H1 (cell line): Measurements from ENCODE around the gene TNF. TPM values are rescaled to one million over a fixed set of nuclear protein-coding genes. Genes with fewer than 3 reads are reported as not detected.

Experiments used
- CTCF ChIA-PET: fragments of 300-600 bp; sonication (Branson Sonifier 250); formaldehyde crosslinking; loops from one replicate; lab custom pipeline; 2021; ENCODE audit not compliant: partially characterized antibody; lab: Charles Lee
- POLR2A ChIA-PET: fragments of 300-600 bp; sonication (Branson Sonifier 250); formaldehyde crosslinking; loops from one replicate; lab custom pipeline; 2021; ENCODE audit warnings: inconsistent platforms; ENCODE audit not compliant: partially characterized antibody; lab: Charles Lee
- DNase-seq, 2 experiments: peaks; one replicate each; pipeline versions ENCODE4 v3.0.0 to v3.0.0-alpha.2; 2010 to 2022; ENCODE audit warnings: low spot score in 2 of 2, low read depth in 1 of 2, mixed read lengths in 1 of 2
- FAIRE-seq: peaks from 2 replicates; lab custom pipeline; 2011; peaks lifted over from hg19 to GRCh38; lab: Jason Lieb, UNC
- H2AFZ ChIP-seq: 2 replicates; pipeline ENCODE4 v1.8.1; 2012; ENCODE audit warnings: low read length, inconsistent platforms
- H2AK5ac ChIP-seq: 2 replicates; pipeline ENCODE4 v1.6.1; 2013; ENCODE audit warnings: low read depth, low read length
- H2BK120ac ChIP-seq: replicated peaks from 2 replicates; pipeline ENCODE3; 2013; ENCODE audit warnings: low read depth, low read length, inconsistent platforms
- H2BK12ac ChIP-seq: 2 replicates; pipeline ENCODE4 v1.6.1; 2013; ENCODE audit warnings: low read depth, low read length
- H2BK15ac ChIP-seq: 2 replicates; pipeline ENCODE4 v1.6.1; 2013; ENCODE audit warnings: low read length
- H2BK20ac ChIP-seq: 2 replicates; pipeline ENCODE4 v1.6.1; 2013; ENCODE audit warnings: low read length
- H2BK5ac ChIP-seq: 2 replicates; pipeline ENCODE4 v1.6.1; 2013; ENCODE audit warnings: low read depth, low read length
- H3K14ac ChIP-seq: 2 replicates; pipeline ENCODE4 v1.6.1; 2013; ENCODE audit warnings: inconsistent platforms; ENCODE audit not compliant: insufficient read length
- H3K18ac ChIP-seq: 2 replicates; pipeline ENCODE4 v1.6.1; 2013; ENCODE audit warnings: low read length; ENCODE audit errors: extremely low read depth
- H3K23ac ChIP-seq: 2 replicates; pipeline ENCODE4 v1.6.1; 2013; ENCODE audit warnings: inconsistent platforms; ENCODE audit not compliant: insufficient read length
- H3K23me2 ChIP-seq: 2 replicates; pipeline ENCODE4 v1.6.1; 2013; ENCODE audit warnings: low read depth, low read length
- H3K27ac ChIP-seq: 2 replicates; pipeline ENCODE4 v1.6.1; 2011; ENCODE audit warnings: low read depth, low read length, inconsistent platforms
- H3K27me3 ChIP-seq, 4 experiments: replicated peaks in 1 of 4; 1 replicate in 1 of 4; 2 replicates in 3 of 4; pipeline versions ENCODE4 v1.6.1 to v1.8.1; 2011 to 2013; ENCODE audit warnings: low read length in 3 of 4, mild to moderate bottlenecking in 3 of 4, inconsistent platforms in 2 of 4, mixed read lengths in 2 of 4, moderate library complexity in 1 of 4; ENCODE audit not compliant: control insufficient read depth in 3 of 4, insufficient read depth in 3 of 4; ENCODE audit errors: extremely low read depth in 1 of 4
- H3K36me3 ChIP-seq, 4 experiments: 2 replicates each; pipeline versions ENCODE4 v1.6.1 to v1.8.1; 2011 to 2013; ENCODE audit warnings: mild to moderate bottlenecking in 4 of 4, low read length in 3 of 4, moderate library complexity in 2 of 4, control low read depth in 1 of 4, inconsistent platforms in 1 of 4; ENCODE audit not compliant: insufficient read depth in 4 of 4, control insufficient read depth in 2 of 4
- H3K4ac ChIP-seq: replicated peaks from 2 replicates; pipeline ENCODE3; 2013; ENCODE audit warnings: low read length, low read depth, mixed read lengths, inconsistent platforms; ENCODE audit not compliant: insufficient read length
- H3K4me1 ChIP-seq, 4 experiments: replicated peaks in 1 of 4; 1 replicate in 1 of 4; 2 replicates in 3 of 4; pipeline versions ENCODE4 v1.6.1 to v1.8.1; 2011 to 2013; ENCODE audit warnings: low read length in 3 of 4, inconsistent platforms in 2 of 4, mixed read lengths in 1 of 4; ENCODE audit not compliant: insufficient read depth in 4 of 4, control insufficient read depth in 3 of 4
- H3K4me2 ChIP-seq, 2 experiments: 2 replicates each; pipeline versions ENCODE4 v1.6.1 to v1.8.1; 2011 to 2013; ENCODE audit warnings: low read depth in 2 of 2, low read length in 2 of 2, control low read depth in 1 of 2, inconsistent platforms in 1 of 2, mild to moderate bottlenecking in 1 of 2; ENCODE audit not compliant: insufficient read depth in 1 of 2
- H3K4me3 ChIP-seq, 4 experiments: fragments of 200-600, 300-600 bp in 1 of 4; sonication (generic), shearing (Covaris generic), sonication (Bioruptor Twin) in 1 of 4; 2 replicates each; pipeline versions ENCODE4 v1.5.1 to v1.8.1; 2011 to 2016; ENCODE audit warnings: low read length in 4 of 4, low read depth in 3 of 4, control low read depth in 2 of 4, inconsistent platforms in 2 of 4, mild to moderate bottlenecking in 2 of 4, mixed read lengths in 1 of 4, moderate library complexity in 1 of 4; ENCODE audit not compliant: insufficient read depth in 2 of 4; ENCODE audit errors: extremely low read depth in 1 of 4
- H3K56ac ChIP-seq: replicated peaks from 2 replicates; pipeline ENCODE3; 2013; ENCODE audit warnings: low read depth, mild to moderate bottlenecking, mixed read lengths, low read length, inconsistent platforms; ENCODE audit not compliant: insufficient read length
- H3K79me1 ChIP-seq: 2 replicates; pipeline ENCODE4 v1.6.1; 2013; ENCODE audit warnings: low read depth, low read length, control low read depth
- H3K79me2 ChIP-seq, 2 experiments: 2 replicates each; pipeline versions ENCODE4 v1.6.1 to v1.8.1; 2012 to 2013; ENCODE audit warnings: low read length in 2 of 2, mild to moderate bottlenecking in 2 of 2, inconsistent platforms in 1 of 2; ENCODE audit not compliant: insufficient read depth in 2 of 2, control insufficient read depth in 1 of 2
- H3K9ac ChIP-seq, 4 experiments: replicated peaks in 1 of 4; 1 replicate in 1 of 4; 2 replicates in 3 of 4; pipeline versions ENCODE4 v1.6.1 to v1.8.1; 2011 to 2013; ENCODE audit warnings: low read depth in 3 of 4, low read length in 3 of 4, control low read depth in 2 of 4, mild to moderate bottlenecking in 2 of 4, moderate library complexity in 2 of 4, inconsistent platforms in 1 of 4; ENCODE audit errors: extremely low read depth in 1 of 4
- H3K9me3 ChIP-seq, 2 experiments: 2 replicates each; pipeline versions ENCODE4 v1.6.1 to v1.8.1; 2012 to 2013; ENCODE audit warnings: mild to moderate bottlenecking in 2 of 2, moderate library complexity in 2 of 2, control low read depth in 1 of 2, inconsistent platforms in 1 of 2, low read depth in 1 of 2, low read length in 1 of 2, mixed read lengths in 1 of 2; ENCODE audit not compliant: insufficient read depth in 2 of 2
- H4K20me1 ChIP-seq, 2 experiments: replicated peaks in 1 of 2; 2 replicates each; pipeline versions ENCODE3 to v1.8.1; 2011 to 2013; ENCODE audit warnings: inconsistent platforms in 2 of 2, low read length in 2 of 2, mild to moderate bottlenecking in 1 of 2; ENCODE audit not compliant: insufficient read depth in 2 of 2, control insufficient read depth in 1 of 2
- H4K5ac ChIP-seq: 2 replicates; pipeline ENCODE4 v1.6.1; 2013; ENCODE audit warnings: low read length, low read depth, mixed read lengths, inconsistent platforms; ENCODE audit not compliant: insufficient read length
- H4K8ac ChIP-seq: 2 replicates; pipeline ENCODE4 v1.8.0; 2013; ENCODE audit warnings: mild to moderate bottlenecking, moderate library complexity, low read length, inconsistent platforms; ENCODE audit not compliant: insufficient read depth; ENCODE audit errors: extremely low read depth
- H4K91ac ChIP-seq: replicated peaks from 2 replicates; pipeline ENCODE3; 2013; ENCODE audit warnings: low read length, mixed read lengths, inconsistent platforms; ENCODE audit not compliant: insufficient read length
- BACH1 ChIP-seq: IDR thresholded peaks from 2 replicates; pipeline ENCODE4 v1.6.1; 2012; ENCODE audit warnings: low read length, improper control_type of control experiment
- CHD2 ChIP-seq: IDR thresholded peaks from 2 replicates; pipeline ENCODE4 v1.6.1; 2012; ENCODE audit warnings: low read length, improper control_type of control experiment
- CREB1 ChIP-seq: IDR thresholded peaks from 2 replicates; pipeline ENCODE4 v1.6.1; 2012; ENCODE audit warnings: inconsistent platforms
- EP300 ChIP-seq, 2 experiments: IDR thresholded peaks; 1 replicate in 1 of 2; 2 replicates in 1 of 2; pipeline ENCODE4 v1.6.1; 2011 to 2012; ENCODE audit warnings: low read depth in 2 of 2, low read length in 2 of 2, mild to moderate bottlenecking in 2 of 2, borderline replicate concordance in 1 of 2, inconsistent platforms in 1 of 2, moderate library complexity in 1 of 2
- EZH2 ChIP-seq: fragments of 200-600 bp; sonication (generic); IDR thresholded peaks from 2 replicates; pipeline ENCODE4 v1.7.1; 2012; ENCODE audit warnings: low read depth, mild to moderate bottlenecking, moderate library complexity, low read length, inconsistent platforms; ENCODE audit not compliant: severe bottlenecking
- HDAC2 ChIP-seq, 2 experiments: fragments of 300-600 bp in 1 of 2; sonication (generic) in 1 of 2; IDR thresholded peaks; 2 replicates each; pipeline ENCODE4 v1.6.1; 2011 to 2012; ENCODE audit warnings: low read depth in 2 of 2, low read length in 2 of 2, mild to moderate bottlenecking in 2 of 2, moderate library complexity in 2 of 2, borderline replicate concordance in 1 of 2, inconsistent platforms in 1 of 2
- MAX ChIP-seq: IDR thresholded peaks from 2 replicates; pipeline ENCODE4 v1.6.1; 2012; ENCODE audit warnings: inconsistent platforms
- NANOG ChIP-seq: IDR thresholded peaks from 2 replicates; pipeline ENCODE4 v1.6.1; 2011; ENCODE audit warnings: low read length, low read depth, mild to moderate bottlenecking, inconsistent platforms; ENCODE audit not compliant: insufficient read depth, poor library complexity, severe bottlenecking
- POU5F1 ChIP-seq: IDR thresholded peaks from 2 replicates; pipeline ENCODE4 v1.6.1; 2011; ENCODE audit warnings: low read depth, mild to moderate bottlenecking, low read length, moderate library complexity
- RXRA ChIP-seq: IDR thresholded peaks from 2 replicates; pipeline ENCODE4 v1.6.1; 2011; ENCODE audit warnings: low read depth, mild to moderate bottlenecking, low read length, moderate library complexity; ENCODE audit not compliant: insufficient read depth
- TCF12 ChIP-seq: IDR thresholded peaks from 2 replicates; pipeline ENCODE4 v1.6.1; 2011; ENCODE audit warnings: low read depth, mild to moderate bottlenecking, low read length
- TEAD4 ChIP-seq: IDR thresholded peaks from 2 replicates; pipeline ENCODE4 v1.6.1; 2012; ENCODE audit warnings: low read depth, low read length, inconsistent platforms, mixed read lengths
- WGBS, 2 experiments: shearing (Covaris generic) in 1 of 2; methylation state at CpG; one replicate each; pipeline versions ENCODE4 v1.1.6 to v1.1.7; 2013 to 2015; ENCODE audit warnings: low lambda C conversion rate in 2 of 2, mixed read lengths in 2 of 2, inconsistent platforms in 1 of 2, low coverage in 1 of 2, missing lambda C conversion rate in 1 of 2; ENCODE audit not compliant: insufficient replicate concordance in 2 of 2, insufficient coverage in 1 of 2, insufficient read length in 1 of 2; ENCODE audit errors: extremely low coverage in 1 of 2, missing lambda C conversion rate in 1 of 2; 5-methylcytosine and 5-hydroxymethylcytosine counted together
- polyA plus RNA-seq, 7 experiments: library from polyadenylated mRNA; depleted of rRNA in 3 of 7; stranded (reverse) in 5 of 7; unstranded in 2 of 7; fragments of >200 nt in 5 of 7; fragments of 200-250 nt in 2 of 7; gene quantifications; 1 replicate in 5 of 7; 2 replicates in 1 of 7; 4 replicates in 1 of 7; pipeline versions ENCODE4 v1.2.1 to v1.2.3, GENCODE V29; 2011 to 2013; ENCODE audit warnings: missing spikeins in 2 of 7, mixed read lengths in 2 of 7
- total RNA-seq: library from RNA; stranded (reverse); fragmentation: NEBNext Ultra II Directional; extraction: Animal tissue kit (Norgen Biotek cat#: 25700); gene quantifications from 2 replicates; pipeline ENCODE4 v1.2.1, GENCODE V29; 2021

The TNF gene
- total and polyA plus RNA-seq, 2 of the 8 experiments (the other 6 are each of a cell fraction or from before 2014, with no cell fraction given) = not detected

GRCh38 chr6:31545291-31545690 lies 30.1 kb upstream of the TNF start:
- Histone ChIP-seq H2BK15ac (0 out of 2 replicates have a peak overlapping the region, but pooled peaks have one; percentile 66), H4K20me1 (peaks cover 2 to 4% of the 10 kb centered on the region in 2 experiments), H4K91ac (no peak overlapping the region), H3K18ac (no peak overlapping the region), H2BK20ac (no peak overlapping the region), H4K8ac (no peak overlapping the region), H3K23me2 (peaks cover 4% of the 10 kb centered on the region), H3K56ac (no peak overlapping the region), H2BK12ac (no peak overlapping the region), H4K5ac (no peak overlapping the region), H3K23ac (no peak overlapping the region), H3K4me1 (peaks cover 0 to 9% (median 5%) of the 10 kb centered on the region in 4 experiments; a peak in 5 of 7 replicates), H3K9me3 (no peaks in the 10 kb centered on the region), H2BK120ac (no peak overlapping the region), H3K79me2 (peaks cover 12 to 29% of the 10 kb centered on the region in 2 experiments), H3K9ac (no peak overlapping the region), H3K27ac (no peak overlapping the region), H3K79me1 (no peaks in the 10 kb centered on the region; the same call in 1 of the 2 replicates), H3K4me2 (peak overlapping the region in 1 of 2 experiments; percentile 32; a peak in 1 of 4 replicates), H2BK5ac (no peak overlapping the region), H3K4ac (no peak overlapping the region), H2AFZ (no peak overlapping the region), H3K27me3 (no peaks in the 10 kb centered on the region), H3K36me3 (peaks cover under 1 to 7% (median 2%) of the 10 kb centered on the region in 4 experiments; a peak in 5 of 8 replicates), H2AK5ac (no peak overlapping the region), H3K4me3 (no peak overlapping the region), H3K14ac (no peak overlapping the region)
- CTCF ChIA-PET = interaction anchor here (0.7 to 24.7 kb wide), 3 partner anchors 20 to 56 kb away, joined by 4 to 613 read pairs (median 254); partner anchors contain the start of genes LST1, LTB and NCR3
- DNase-seq (no peak), FAIRE-seq (no peak)
- 83% methylated on average over 7 of the region's 7 CpGs; no CpG with 5 or more reads in 1 of the 2 experiments for WGBS, 2 experiments
- POLR2A ChIA-PET = interaction anchor here (0.6 to 18.4 kb wide), 6 partner anchors 15 to 107 kb away, joined by 3 to 428 read pairs (median 78); partner anchors contain the start of genes BAG6, MCCD1, MICB and NCR3
- no peak for TF ChIP-seq CHD2
- TF ChIP-seq BACH1 = no peak
- TF ChIP-seq TCF12 = no peak
- TF ChIP-seq TEAD4 = no peak
- TF ChIP-seq POU5F1 = no peak
- no peak for TF ChIP-seq MAX
- no peak for TF ChIP-seq RXRA
- TF ChIP-seq HDAC2 (IDR thresholded peaks at IDR 0.05; ENCODE audit: borderline replicate concordance in 1 of 2, low read depth in 2 of 2, low read length in 2 of 2) = no peak
- TF ChIP-seq CREB1 = no peak
- no peak for TF ChIP-seq EP300 (IDR thresholded peaks at IDR 0.05; ENCODE audit: borderline replicate concordance in 1 of 2, low read depth in 2 of 2, low read length in 2 of 2)
- no peak for TF ChIP-seq NANOG
- no peak for TF ChIP-seq EZH2
